Vein endothelial cell (primary cell): Measurements from ENCODE around the gene L3MBTL3. TPM values are rescaled to one million over a fixed set of nuclear protein-coding genes. Genes with fewer than 3 reads are reported as not detected.

Experiments
- total RNA-seq: library from RNA; depleted of rRNA; stranded (reverse); fragments of >200 nt; gene quantifications from 2 replicates; pipeline ENCODE4 v1.2.3, GENCODE V29; 2012

L3MBTL3 gene
- 46.4 and 70.3 TPM in 2 replicates for total RNA-seq

GRCh38 chr6:130018292-130018743 is at the start of gene L3MBTL3:
L3MBTL3 (plus strand) TSS chr6:130018581; CDS start chr6:130042700, 24,119 bp downstream.

Other genes with a start within 250 kb of the L3MBTL3 start
- gene TMEM244, start 157.3 kb upstream of the L3MBTL3 start, total RNA-seq = not detected in 2 replicates
- gene SAMD3, start 204.4 kb downstream of the L3MBTL3 start, total RNA-seq = not detected in 2 replicates